ENCODE measurements around the gene ELSPBP1.
"Not testable (repeated sequence)": the region's sequence is repeated elsewhere in the genome, so short reads cannot be mapped to it uniquely, and the experiment has no call there.

Gene ELSPBP1

DNA sequence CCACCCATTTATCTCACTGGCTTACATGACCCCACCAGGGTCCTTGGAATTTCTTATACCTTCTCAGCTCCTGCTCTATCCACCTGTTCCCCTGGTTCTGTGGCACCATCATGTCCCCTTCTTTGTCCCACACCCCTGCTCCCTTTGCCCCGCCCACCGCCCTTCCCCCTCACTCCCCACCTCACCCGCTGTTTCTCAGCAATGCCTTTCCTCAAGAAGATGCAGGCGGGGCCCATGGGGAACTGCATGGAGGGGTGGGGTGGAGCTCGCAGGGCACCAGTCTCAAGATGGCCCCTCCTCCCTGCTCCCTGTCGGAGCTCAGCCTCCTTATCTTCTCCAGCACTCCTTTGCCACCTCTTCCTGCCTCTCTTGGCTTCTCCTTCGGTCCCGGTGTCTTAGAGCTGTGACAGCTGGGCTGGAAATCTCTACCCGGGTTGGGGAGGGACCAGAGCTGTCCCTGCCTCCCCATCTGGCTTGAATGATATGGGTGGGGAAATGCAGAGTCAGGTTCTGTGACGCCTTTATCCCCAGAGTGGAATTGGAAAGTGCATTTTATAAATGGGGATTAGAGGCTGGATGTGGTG is 49.3 kb downstream of the ELSPBP1 start, which contains the start of gene CABP5:
TSS of gene CABP5 (minus strand) at position 405 of the 584 bp plus-strand sequence. CDS start at position 248, 157 bp downstream.
- DNase-seq = no peak

- no peak for DNase-seq
These were observed 50.1 kb downstream of the ELSPBP1 start for GRCh38 chr19:48044561-48044960.

GRCh38 chr19:48051335-48052033 is 57.1 kb downstream of the ELSPBP1 start:
- DNase-seq = no peak

DNA sequence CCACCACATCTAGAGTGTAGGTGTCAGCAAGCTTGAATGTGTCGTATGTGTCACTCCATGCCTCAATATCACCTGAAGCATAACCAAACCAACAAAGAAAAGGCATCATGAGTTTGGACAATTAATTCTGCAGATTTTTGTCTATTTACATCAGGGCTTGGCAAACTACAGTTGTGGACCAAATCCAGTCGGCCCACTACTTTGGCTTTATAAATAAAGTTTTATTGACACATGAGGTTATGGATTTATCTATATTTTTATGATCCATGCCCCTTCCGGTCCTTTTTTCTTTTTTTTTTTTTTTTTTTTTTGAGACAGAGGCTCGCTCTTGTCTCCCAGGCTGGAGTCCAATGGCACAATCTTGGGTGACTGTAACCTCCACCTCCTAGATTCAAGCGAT is 58.6 kb downstream of the ELSPBP1 start:
- DNase-seq = no peak

- no peak for DNase-seq
These were observed 59.4 kb downstream of the ELSPBP1 start for GRCh38 chr19:48053856-48054255.

DNA sequence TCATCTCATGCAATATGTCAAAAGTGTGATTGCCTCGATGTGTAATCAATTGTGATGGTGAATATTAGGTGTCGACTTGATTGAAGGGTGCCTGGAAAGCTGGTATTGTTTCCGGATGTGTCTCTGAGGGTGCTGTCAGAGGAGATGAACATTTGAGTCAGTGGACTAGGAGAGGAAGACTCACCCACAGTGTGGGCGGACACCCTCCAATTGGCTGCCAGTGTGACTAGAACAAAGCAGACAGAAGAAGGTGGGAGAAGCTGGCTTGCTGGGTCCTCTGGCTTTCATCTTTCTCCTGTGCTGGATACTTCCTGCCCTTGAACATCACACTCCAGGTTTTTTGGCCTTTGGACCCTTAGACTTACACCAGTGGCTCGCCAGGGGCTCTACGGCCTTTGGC is 64.9 kb downstream of the ELSPBP1 start:
- no peak for DNase-seq

DNA sequence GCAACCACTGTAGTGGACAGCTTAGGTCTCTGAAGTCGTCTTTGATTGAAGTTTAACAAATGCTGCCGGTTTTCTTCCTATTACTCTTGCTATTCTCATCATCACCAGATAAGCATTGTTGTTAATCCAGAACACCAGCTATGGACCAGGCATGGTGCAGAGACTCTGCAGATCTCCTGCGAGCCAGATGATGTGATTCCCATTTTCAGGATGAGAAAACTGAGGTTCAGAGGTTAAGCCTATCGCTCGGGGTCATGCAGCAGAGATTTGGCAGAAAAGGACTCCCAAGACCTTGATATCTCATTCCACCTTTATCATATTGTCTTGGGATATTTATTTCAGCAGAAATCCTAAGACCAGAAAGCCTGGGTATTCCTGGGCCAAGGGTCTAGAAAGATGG is 65.9 kb downstream of the ELSPBP1 start:
- no peak for DNase-seq

- DNase-seq = no peak
These were observed 67.2 kb downstream of the ELSPBP1 start for GRCh38 chr19:48061401-48062344.

GRCh38 chr19:48064509-48064908 is 70.1 kb downstream of the ELSPBP1 start:
- no peak for DNase-seq

- no peak for DNase-seq
These were observed 75.0 kb downstream of the ELSPBP1 start for GRCh38 chr19:48069435-48069834.

GRCh38 chr19:48070177-48070769 is 75.8 kb downstream of the ELSPBP1 start:
- not testable (repeated sequence) for DNase-seq

Measured in NCI-H1417 treated with DMSO at 0.1 percent for 48 hours (cell line).